Measurements from ENCODE around the gene CDH13. TPM values are rescaled to one million over a fixed set of nuclear protein-coding genes. Genes with fewer than 3 reads are reported as not detected.

The CDH13 gene
- total RNA-seq, 1 experiment from 2014 or later: 0.89 TPM

DNA sequence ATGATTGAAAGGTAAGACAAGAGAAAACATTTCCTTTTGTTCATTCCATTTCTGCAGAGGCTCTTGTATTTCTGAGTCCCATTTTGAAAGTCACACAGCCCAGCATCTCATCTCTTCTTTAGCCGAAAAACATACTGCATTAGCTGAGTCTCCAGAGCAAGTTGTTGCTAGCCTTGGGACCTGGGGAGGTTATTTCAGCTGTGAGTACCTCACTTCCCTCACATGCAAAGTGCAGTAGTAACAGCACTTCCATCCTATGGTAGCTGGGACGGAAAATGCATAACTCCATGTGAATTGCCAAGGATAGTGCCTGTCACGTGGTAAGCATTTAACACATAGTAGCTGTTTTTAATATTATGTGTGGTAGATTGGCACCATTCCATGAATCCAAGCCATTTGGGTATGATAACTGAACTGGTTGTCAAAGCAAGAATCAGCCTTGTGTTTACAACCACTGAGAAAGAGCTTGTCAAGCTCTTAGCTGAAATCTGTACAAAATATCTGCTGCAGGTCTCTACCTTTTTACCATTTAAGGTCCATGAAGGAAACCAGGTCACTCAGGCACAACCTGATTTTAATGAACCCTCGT lies 345.7 kb downstream of the CDH13 start:
- no peak for DNase-seq
- H3K36me3 ChIP-seq: no peaks in the 10 kb centered on the region
- no peak overlapping the region for H3K4me3 ChIP-seq
- no peaks in the 10 kb centered on the region for H3K27me3 ChIP-seq
- H3K9me3 ChIP-seq: no peaks in the 10 kb centered on the region

DNA sequence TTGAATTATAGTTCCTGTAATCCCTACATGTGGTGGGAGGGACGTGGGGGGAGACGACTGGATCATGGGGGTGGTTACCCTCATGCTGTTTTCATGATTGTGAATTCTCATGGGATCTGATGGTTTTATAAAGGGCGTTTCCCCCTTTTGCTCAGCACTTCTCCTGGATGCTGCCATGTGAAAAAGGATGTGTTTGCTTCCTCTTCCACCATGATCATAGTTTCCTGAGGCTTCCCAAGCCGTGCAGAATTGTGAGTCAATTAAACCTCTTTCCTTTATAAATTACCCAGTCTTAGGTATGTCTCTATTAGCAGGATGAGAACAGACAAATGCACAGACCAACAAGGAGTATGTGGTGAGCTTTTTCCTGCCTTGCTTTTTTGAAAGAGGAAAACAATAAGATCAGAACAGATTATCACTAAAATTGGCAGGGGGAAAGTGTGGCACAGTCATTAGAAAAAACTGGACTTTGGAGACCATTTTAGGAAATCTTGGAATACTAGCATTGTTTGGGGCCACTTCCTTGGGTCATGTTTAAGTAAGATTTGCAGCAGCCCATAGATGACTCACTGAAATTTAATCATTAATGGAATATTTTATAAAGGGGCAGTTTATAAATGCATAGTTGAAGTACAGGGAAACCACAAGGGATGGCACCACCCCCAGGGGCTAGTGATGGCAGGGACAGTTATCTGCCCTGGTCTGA lies 352.8 kb downstream of the CDH13 start:
- H3K27me3 ChIP-seq: no peaks in the 10 kb centered on the region
- no peak overlapping the region for H3K4me3 ChIP-seq
- H3K9me3 ChIP-seq: no peaks in the 10 kb centered on the region
- no peak for DNase-seq
- no peaks in the 10 kb centered on the region for H3K36me3 ChIP-seq

DNA sequence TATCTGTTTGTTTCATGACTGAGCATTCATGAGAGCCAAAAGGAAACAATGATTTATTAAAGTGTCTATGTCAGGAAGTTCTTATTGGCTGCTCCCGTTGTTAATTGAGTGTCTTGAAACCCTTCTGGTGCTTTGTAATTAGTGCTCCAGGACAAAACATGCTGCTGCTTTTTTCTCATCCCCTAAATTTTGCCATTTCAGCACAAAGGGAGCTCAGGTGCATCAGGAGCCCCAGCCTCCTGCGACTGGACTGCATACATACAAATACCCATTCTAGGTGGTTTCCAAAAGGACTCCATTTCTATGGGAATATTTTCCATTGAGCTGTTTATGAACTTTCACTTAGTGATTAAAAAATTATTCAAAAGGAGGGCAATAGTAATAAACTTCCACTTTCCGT lies 354.0 kb downstream of the CDH13 start:
- H3K36me3 ChIP-seq: no peaks in the 10 kb centered on the region
- H3K9me3 ChIP-seq: no peaks in the 10 kb centered on the region
- no peak for DNase-seq
- H3K4me3 ChIP-seq: no peak overlapping the region
- H3K27me3 ChIP-seq: no peaks in the 10 kb centered on the region

DNA sequence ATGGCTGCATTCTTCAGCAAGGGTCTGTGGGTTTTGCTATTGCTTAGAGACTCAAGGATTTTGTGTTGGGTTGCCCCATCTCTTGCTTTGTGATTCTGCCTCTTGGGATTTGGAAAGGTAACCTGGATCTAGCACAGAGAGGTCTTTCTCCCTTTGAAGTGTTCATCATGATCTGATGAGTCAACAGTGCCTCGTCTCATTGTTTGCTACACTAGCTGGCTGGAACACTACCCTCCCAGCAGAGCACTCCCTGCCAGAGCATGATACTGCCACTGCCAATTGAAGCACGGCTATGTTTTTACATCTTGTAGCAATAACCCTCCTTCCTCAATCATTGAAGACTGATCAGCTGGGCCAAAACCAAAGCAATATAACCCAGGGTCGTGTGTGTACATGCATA lies 361.0 kb downstream of the CDH13 start:
- H3K9me3 ChIP-seq: no peaks in the 10 kb centered on the region
- DNase-seq: no peak
- H3K4me3 ChIP-seq: no peak overlapping the region
- H3K27me3 ChIP-seq: no peaks in the 10 kb centered on the region
- no peaks in the 10 kb centered on the region for H3K36me3 ChIP-seq

DNA sequence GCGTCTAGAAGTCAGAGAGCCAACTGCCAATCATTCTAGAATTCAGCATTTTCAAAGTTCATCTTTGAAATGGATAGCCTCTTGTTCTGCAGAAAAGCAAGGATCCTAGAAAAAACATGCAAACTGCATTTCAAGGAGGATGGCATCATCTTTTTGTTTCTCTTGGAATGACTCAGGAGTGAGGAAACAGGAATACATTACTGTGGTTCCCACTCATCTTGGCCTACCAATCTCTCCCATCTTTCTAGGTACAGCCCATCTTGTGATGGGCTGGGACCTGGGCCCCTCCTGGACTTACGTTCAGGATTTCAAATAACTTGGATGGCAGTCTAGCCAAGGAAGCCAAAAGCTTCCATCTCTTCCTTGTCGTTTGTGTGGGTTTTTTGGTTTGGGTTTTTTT lies 363.4 kb downstream of the CDH13 start:
- Histone ChIP-seq H3K36me3 (no peaks in the 10 kb centered on the region), H3K4me3 (no peak overlapping the region), H3K27me3 (no peaks in the 10 kb centered on the region), H3K9me3 (no peaks in the 10 kb centered on the region)
- DNase-seq: no peak

DNA sequence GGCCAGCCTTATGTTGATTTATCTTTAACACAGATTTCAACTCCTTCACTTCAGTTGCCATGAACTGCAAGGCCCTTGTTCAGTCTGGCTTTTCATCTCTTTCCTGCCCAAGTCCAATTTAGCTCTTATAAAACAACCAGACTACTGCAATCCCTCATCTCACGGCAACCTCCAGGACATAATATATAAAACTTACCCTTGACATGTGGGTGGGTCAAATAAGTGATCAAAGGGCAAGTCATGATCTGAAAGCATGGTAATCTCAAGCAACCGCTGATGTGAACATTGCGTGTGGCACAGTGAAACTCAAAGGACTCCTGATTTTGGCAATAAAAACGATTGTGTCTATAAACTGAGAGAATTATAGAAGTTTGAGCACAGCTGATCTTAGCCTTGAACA lies 364.6 kb downstream of the CDH13 start:
- Histone ChIP-seq H3K9me3 (no peaks in the 10 kb centered on the region), H3K36me3 (no peaks in the 10 kb centered on the region), H3K27me3 (no peaks in the 10 kb centered on the region), H3K4me3 (no peak overlapping the region)
- DNase-seq: no peak

DNA sequence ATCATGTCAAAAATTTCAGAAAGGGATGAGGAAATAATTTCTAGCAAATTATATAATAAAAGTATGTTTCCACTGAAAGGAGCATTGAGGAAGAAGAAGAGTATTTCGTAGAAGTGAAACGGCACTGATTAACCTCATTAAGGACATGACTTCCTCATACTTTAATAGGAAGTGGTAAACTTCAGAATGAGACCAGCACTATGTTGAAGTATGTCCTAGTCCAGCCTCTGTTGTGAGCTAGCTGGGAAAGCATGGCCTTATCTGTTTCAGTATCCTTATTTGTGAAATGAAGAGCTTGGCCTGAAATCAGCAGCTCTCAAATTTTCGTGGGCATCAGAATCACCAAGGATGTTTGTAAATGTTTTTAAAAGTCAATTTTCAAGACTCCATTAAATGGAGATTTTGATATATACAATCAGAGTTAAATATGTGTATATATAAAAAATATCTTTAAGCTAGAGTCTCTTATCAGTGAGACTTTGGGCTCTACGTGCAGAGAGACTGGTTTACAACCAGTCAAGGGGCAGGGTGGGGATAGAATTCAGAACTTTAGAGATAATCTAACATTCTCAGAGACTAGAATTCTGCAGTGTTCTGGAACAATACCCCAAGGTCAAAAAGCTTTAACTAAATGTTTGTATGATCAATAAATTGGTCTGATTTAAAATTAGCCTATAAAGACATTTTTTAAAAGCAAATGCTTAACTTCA lies 365.4 kb downstream of the CDH13 start:
- no peak for DNase-seq
- no peaks in the 10 kb centered on the region for H3K9me3 ChIP-seq
- no peaks in the 10 kb centered on the region for H3K36me3 ChIP-seq
- H3K4me3 ChIP-seq: no peak overlapping the region
- H3K27me3 ChIP-seq: no peaks in the 10 kb centered on the region

DNA sequence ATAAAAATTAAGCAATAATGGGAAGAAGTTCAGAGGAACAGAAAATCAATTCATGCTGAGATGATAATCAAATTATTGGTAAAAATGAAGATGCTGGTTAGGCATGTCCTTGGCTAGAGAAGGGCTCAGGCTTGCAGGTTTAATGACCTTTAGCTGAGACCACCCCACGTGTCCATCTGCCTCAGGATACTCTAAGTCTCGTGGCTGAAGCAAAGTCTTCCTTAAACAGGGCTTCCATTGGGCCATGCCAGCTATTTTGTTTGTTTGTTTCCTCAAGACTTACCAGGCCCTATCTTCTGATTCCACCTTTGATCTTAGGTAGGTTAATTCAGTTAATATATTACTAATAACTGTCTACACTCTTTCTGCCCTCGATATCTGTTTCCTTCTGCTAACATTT lies 366.0 kb downstream of the CDH13 start:
- DNase-seq: no peak
- H3K9me3 ChIP-seq: no peaks in the 10 kb centered on the region
- no peaks in the 10 kb centered on the region for H3K27me3 ChIP-seq
- H3K4me3 ChIP-seq: no peak overlapping the region
- no peaks in the 10 kb centered on the region for H3K36me3 ChIP-seq

DNA sequence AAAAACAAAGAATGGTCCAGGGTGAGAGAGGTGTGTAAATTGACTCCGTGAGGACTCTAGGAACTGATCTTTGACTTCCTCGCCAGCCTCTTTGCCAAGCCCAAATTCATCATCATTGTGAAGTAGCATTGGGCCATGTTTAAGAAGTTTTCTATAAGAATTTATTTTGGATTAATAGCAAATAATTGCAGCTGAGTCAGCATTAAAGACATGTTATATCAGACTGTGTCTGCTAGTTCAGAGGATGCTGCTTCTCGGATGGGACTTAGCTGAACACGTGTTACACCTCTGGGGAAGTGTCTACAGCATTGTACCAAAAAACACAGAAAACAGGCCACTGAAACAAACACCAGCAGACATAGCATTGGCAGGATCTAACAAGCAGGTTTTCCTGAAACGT lies 366.6 kb downstream of the CDH13 start:
- Histone ChIP-seq H3K36me3 (no peaks in the 10 kb centered on the region), H3K27me3 (no peaks in the 10 kb centered on the region), H3K9me3 (no peaks in the 10 kb centered on the region), H3K4me3 (no peak overlapping the region)
- no peak for DNase-seq

DNA sequence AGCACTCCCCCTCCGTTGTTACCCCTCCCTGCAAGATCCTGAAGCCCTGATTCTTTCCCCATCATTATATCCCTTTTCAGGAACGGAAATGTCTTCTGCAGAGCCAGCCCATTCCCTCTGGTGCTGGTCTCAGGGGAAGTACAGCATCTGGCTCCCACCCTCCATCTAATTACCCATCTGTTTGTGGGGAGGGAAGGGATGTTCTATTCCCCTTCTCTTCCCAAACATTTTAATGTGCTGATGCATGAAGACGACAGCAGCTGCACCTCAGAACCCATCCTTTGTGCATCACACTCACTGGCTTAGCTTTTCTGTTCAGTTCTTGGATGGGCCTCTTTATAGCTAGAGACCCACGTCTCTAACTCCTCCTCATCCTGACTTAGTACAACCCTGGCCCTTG lies 367.2 kb downstream of the CDH13 start:
- Histone ChIP-seq H3K27me3 (no peaks in the 10 kb centered on the region), H3K36me3 (no peaks in the 10 kb centered on the region), H3K4me3 (no peak overlapping the region), H3K9me3 (no peaks in the 10 kb centered on the region)
- DNase-seq: no peak

DNA sequence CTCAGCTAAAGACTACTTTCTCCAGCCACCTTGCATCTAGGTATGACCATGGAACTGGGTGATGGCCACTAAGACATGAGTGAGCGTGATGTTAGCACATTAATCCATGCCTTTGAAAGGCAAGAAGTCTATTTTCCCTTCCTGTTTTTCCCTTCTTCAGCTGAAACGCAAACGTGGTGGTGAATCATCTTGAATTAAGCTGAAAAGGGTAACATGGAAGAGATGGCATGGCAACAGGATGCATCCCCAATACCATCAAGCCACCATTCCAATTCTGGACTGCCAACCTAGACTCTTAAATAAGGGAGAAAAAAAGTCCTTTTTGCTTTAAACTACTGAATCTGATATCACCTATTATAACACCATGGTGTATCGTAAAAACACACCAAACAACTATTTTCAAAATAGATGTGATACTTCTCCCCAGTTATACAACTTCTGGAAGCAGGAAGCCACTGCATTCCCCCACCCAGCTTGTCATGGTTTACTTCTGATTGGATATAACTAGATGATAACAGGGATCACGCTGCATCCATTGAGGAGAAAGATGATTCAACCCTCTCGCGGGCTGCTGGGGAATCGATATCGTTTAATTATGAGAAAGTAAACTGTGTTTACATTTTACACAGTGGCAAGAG lies 368.6 kb downstream of the CDH13 start:
- no peaks in the 10 kb centered on the region for H3K27me3 ChIP-seq
- H3K9me3 ChIP-seq: no peaks in the 10 kb centered on the region
- DNase-seq: no peak
- H3K4me3 ChIP-seq: no peak overlapping the region
- no peaks in the 10 kb centered on the region for H3K36me3 ChIP-seq

DNA sequence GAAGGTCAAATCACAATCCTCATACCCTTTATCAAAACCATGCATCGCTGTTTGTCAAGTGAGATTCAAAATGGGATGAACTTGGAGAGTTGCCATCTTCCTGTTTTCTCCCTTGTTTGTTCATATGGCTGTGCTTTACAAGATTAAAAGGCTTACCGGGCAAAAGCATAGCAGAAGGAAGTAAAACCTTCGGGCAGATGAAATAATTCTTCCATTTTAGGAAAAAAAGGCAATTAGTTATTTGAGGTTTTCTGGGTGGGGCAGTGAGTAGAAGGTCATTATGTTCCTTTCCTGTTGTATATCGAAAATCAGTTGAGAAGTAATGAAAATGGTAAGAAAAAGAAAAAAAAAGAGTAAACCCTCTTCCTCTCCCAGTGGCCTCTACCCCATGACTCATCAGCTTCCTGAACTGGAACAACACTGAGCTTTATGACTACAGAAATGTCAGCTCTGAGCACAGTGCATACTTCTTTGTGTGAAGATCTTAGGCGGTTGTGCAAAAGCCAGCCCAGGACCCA lies 369.2 kb downstream of the CDH13 start:
- H3K27me3 ChIP-seq: no peaks in the 10 kb centered on the region
- no peaks in the 10 kb centered on the region for H3K9me3 ChIP-seq
- H3K36me3 ChIP-seq: no peaks in the 10 kb centered on the region
- no peak for DNase-seq
- no peak overlapping the region for H3K4me3 ChIP-seq

DNA sequence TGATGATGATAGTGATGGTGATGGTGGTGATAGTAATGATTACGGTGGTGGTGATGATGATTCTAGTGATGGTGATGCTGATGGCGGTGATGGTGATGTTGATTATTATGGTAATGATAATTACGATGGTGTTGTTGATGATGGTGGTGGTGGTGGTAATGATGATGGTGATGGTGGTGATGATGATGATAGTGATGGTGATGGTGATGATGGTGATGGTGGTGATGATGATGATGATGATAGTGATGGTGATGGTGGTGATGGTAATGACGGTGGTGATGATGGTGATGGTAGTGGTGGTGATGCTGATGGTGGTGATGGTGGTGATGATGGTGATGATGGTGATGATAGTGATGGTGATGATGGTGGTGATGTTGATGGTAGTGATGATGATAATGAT lies 370.0 kb downstream of the CDH13 start:
- H3K9me3 ChIP-seq: no peaks in the 10 kb centered on the region
- no peaks in the 10 kb centered on the region for H3K36me3 ChIP-seq
- no peak overlapping the region for H3K4me3 ChIP-seq
- H3K27me3 ChIP-seq: no peaks in the 10 kb centered on the region
- DNase-seq: no peak

DNA sequence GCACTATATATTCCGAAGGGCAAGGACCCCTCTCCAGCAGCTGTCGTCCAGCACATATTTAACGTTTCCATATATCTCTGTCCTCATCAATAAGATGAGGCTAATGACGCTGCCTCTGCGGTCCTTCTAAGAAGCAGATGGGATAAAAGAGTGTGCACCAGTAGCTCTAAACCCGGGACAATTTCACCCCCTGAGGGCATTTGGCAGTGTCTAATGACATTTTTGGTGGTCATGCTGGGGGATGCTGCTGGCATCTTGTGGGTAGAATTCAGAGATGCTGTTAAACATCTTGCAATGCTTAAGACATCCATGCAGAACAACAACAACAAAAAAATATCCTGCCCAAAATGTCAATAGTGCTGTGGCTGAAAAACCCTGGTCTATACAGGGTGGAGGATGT lies 372.9 kb downstream of the CDH13 start:
- no peak overlapping the region for H3K4me3 ChIP-seq
- H3K9me3 ChIP-seq: no peaks in the 10 kb centered on the region
- no peaks in the 10 kb centered on the region for H3K36me3 ChIP-seq
- no peak for DNase-seq
- no peaks in the 10 kb centered on the region for H3K27me3 ChIP-seq

DNA sequence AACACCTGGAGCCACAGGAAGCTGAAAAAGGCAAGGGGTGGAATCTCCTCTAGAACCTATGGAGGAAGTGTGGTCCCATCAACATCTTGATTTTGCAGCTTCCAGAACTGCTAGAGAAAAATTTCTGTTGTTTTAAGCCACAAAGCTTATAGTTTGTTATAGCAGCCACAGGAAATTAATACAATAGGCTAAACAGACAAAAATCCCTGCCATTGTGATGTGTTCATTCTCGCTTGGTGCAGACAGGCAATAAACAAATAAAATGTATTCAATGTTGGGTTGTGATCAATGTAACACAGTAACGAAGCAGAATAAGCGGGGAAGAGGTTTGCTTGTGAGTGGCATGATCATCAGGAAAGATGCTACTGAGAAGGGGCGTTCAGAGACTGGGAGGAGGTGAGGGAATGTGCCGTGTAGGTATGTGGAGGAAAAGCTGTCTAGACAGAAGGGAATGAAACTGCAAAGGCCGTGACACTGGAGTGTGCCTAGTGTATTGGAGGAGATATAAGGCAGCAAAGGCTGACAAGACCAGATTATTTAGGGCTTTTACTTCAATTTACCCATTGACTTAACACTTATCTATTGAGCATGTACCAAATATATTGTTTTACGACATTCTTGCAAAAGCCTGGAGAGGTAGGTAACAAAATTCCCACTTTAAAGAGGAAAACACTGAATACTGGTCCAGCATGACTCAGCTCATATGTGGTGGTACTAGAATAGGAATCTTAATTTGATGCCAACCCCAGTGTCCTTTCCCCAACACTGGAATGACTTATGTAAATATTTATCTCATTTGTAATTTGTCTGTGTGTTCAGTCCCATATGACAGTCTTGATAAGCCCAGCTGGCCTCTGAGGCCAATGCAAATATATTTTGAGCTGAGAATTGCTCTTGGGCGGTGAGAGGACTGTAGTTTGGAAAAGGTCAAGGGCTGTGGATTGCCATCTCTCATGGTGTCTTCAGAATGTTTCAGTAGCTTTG lies 375.9 kb downstream of the CDH13 start:
- no peaks in the 10 kb centered on the region for H3K27me3 ChIP-seq
- no peaks in the 10 kb centered on the region for H3K36me3 ChIP-seq
- DNase-seq: no peak
- H3K4me3 ChIP-seq: no peak overlapping the region
- no peaks in the 10 kb centered on the region for H3K9me3 ChIP-seq

DNA sequence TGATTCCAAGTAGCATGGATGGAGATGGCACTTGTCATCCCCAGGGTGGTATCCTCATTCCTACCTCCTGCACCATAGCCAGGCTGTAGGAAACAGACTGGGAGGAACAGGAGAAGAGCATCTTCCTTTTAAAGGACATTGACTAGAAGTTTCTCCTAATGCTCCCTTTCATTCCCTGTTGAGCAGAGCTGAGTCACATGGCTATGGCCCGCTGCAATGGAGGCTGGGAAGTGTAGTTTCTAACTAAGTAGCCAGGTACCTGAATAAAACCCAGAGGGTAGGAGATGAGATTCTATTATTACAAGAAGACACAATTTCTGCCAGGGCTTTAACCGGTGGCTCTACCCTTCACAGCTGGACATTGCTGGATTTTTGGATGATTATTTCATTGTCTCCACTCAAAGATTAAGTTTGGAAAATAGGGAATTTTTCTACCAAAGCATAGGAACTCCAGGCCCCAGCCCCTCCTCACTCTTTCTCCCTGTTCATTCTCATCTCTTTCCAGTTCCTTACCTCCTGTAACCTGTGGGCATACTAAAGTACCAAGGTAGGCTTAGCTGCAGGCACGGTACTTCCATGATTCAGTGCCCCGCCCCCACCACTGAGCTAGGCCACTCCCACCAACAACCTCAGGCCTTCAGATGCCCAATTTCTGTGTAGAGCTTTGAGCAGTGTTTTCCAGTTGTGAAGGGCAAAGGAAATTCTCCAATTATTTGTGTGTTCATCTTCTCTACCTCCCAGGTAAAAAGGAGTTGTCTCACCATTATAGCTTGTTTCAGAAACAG lies 378.3 kb downstream of the CDH13 start:
- Histone ChIP-seq H3K36me3 (no peaks in the 10 kb centered on the region), H3K9me3 (no peaks in the 10 kb centered on the region), H3K4me3 (no peak overlapping the region), H3K27me3 (no peaks in the 10 kb centered on the region)
- no peak for DNase-seq
